Common myeloid progenitor, CD34-positive (primary cell): ENCODE data around the gene ZNF346.

Experiments used
- CTCF ChIA-PET: fragments of 350-600 bp; sonication (Branson Sonifier 250); formaldehyde crosslinking; loops from one replicate; lab custom pipeline; 2021; ENCODE audit warnings: antibody characterized with exemption; lab: Charles Lee
- POLR2A ChIA-PET: fragments of 350-600 bp; sonication (Branson Sonifier 250); formaldehyde crosslinking; loops from one replicate; lab custom pipeline; 2021; ENCODE audit warnings: antibody characterized with exemption; lab: Charles Lee
- DNase-seq, 3 donors: peaks; one replicate each; pipeline versions ENCODE4 v3.0.0 to v3.0.0-alpha.2; 2013
- H3K27ac ChIP-seq, 2 experiments: 1 replicate in 1 of 2; 2 replicates in 1 of 2; pipeline ENCODE4 v1.7.0; 2013; ENCODE audit warnings: inconsistent platforms in 2 of 2, low read length in 2 of 2, mild to moderate bottlenecking in 2 of 2, low read depth in 1 of 2, moderate library complexity in 1 of 2; ENCODE audit not compliant: severe bottlenecking in 2 of 2, insufficient read depth in 1 of 2, poor library complexity in 1 of 2
- H3K27me3 ChIP-seq, 5 experiments: replicated peaks in 2 of 5; 1 replicate in 3 of 5; 2 replicates in 2 of 5; pipeline versions ENCODE4 v1.6.1 to v1.7.0; 2013; ENCODE audit warnings: low read length in 4 of 5, mild to moderate bottlenecking in 2 of 5, moderate library complexity in 2 of 5, inconsistent platforms in 1 of 5; ENCODE audit not compliant: insufficient read depth in 5 of 5, control insufficient read depth in 4 of 5
- H3K36me3 ChIP-seq, 4 experiments: 1 replicate in 2 of 4; 2 replicates in 2 of 4; pipeline versions ENCODE4 v1.6.1 to v1.7.0; 2013; ENCODE audit warnings: low read length in 3 of 4, control low read depth in 1 of 4, mild to moderate bottlenecking in 1 of 4; ENCODE audit not compliant: control insufficient read depth in 4 of 4, insufficient read depth in 4 of 4
- H3K4me1 ChIP-seq, 4 experiments: 1 replicate in 3 of 4; 2 replicates in 1 of 4; pipeline versions ENCODE4 v1.6.1 to v1.7.1; 2013; ENCODE audit warnings: low read length in 3 of 4, mild to moderate bottlenecking in 3 of 4, control low read depth in 1 of 4, inconsistent platforms in 1 of 4, moderate library complexity in 1 of 4; ENCODE audit not compliant: control insufficient read depth in 4 of 4, insufficient read depth in 4 of 4; ENCODE audit errors: control extremely low read depth in 1 of 4
- H3K4me3 ChIP-seq, 7 experiments: 1 replicate in 4 of 7; 2 replicates in 3 of 7; pipeline versions ENCODE4 v1.5.1 to v1.7.0; 2013; ENCODE audit warnings: mild to moderate bottlenecking in 7 of 7, low read length in 6 of 7, moderate library complexity in 6 of 7, inconsistent platforms in 2 of 7, low read depth in 2 of 7, control low read depth in 1 of 7; ENCODE audit not compliant: insufficient read depth in 4 of 7, control insufficient read depth in 1 of 7; ENCODE audit errors: extremely low read depth in 1 of 7
- H3K9me3 ChIP-seq, 5 experiments: 1 replicate in 4 of 5; 2 replicates in 1 of 5; pipeline versions ENCODE4 v1.6.1 to v1.7.1; 2013; ENCODE audit warnings: low read length in 4 of 5, mild to moderate bottlenecking in 2 of 5, inconsistent platforms in 1 of 5, low read depth in 1 of 5, moderate library complexity in 1 of 5; ENCODE audit not compliant: control insufficient read depth in 4 of 5, insufficient read depth in 2 of 5; ENCODE audit errors: control extremely low read depth in 1 of 5
- WGBS: methylation state at CpG from one replicate; pipeline ENCODE4 v1.1.5; 2013; ENCODE audit not compliant: insufficient coverage; 5-methylcytosine and 5-hydroxymethylcytosine counted together

Gene ZNF346

GRCh38 chr5:177005619-177006264, 16.8 kb upstream of the ZNF346 start:
- ChIA-PET CTCF (interaction anchor here (0.9 to 2.7 kb wide), 7 partner anchors 9 to 33 kb away, joined by 3 to 13 read pairs (median 4); partner anchors contain the start of gene ZNF346), POLR2A (interaction anchor here (0.6 to 1.3 kb wide), 3 partner anchors 8 to 22 kb away, joined by 3 to 4 read pairs (median 3); no protein-coding TSS in a partner anchor)
- Histone ChIP-seq H3K27ac (peak overlapping the region; percentile 78 to 91), H3K4me1 (peaks cover 4 to 16% (median 11%) of the 10 kb centered on the region in 4 experiments), H3K9me3 (peaks cover 0 to 3% (median 0%) of the 10 kb centered on the region in 5 experiments), H3K4me3 (peak overlapping the region; percentile 58 to 95 (median 88)), H3K36me3 (no peaks in the 10 kb centered on the region), H3K27me3 (no peaks in the 10 kb centered on the region)
- DNase-seq = peak; percentile 64 to 79 (median 70)
- WGBS = under 1% methylated on average over 44 of the region's 51 CpGs

GRCh38 chr5:177006265-177006972, 16.1 kb upstream of the ZNF346 start, which contains the start of gene UIMC1:
Gene UIMC1 (minus strand): TSS chr5:177006779. CDS start chr5:176982615, 24,164 bp downstream.
- ChIA-PET CTCF (interaction anchor here (0.9 to 2.7 kb wide), 8 partner anchors 10 to 33 kb away, joined by 3 to 13 read pairs (median 4); partner anchors contain the start of gene ZNF346), POLR2A (interaction anchor here (0.5 to 1.3 kb wide), 4 partner anchors 9 to 38 kb away, joined by 3 to 8 read pairs (median 7); partner anchors contain the start of gene ZNF346)
- no peaks in the 10 kb centered on the region for H3K36me3 ChIP-seq
- H3K4me1 ChIP-seq = peaks cover 4 to 16% (median 11%) of the 10 kb centered on the region in 4 experiments
- peak within 1 kb of the TSS; percentile 78 to 91 for H3K27ac ChIP-seq
- no peaks in the 10 kb centered on the region for H3K27me3 ChIP-seq
- peak; percentile 92 to 97 (median 96) for DNase-seq
- WGBS = 0% methylated on average over 64 of the region's 83 CpGs
- H3K4me3 ChIP-seq = peak within 1 kb of the TSS; percentile 58 to 95 (median 88)
- peaks cover 0 to 3% (median 0%) of the 10 kb centered on the region in 5 experiments for H3K9me3 ChIP-seq

- no peak for DNase-seq
- 100% methylated on average over 1 of the region's 2 CpGs for WGBS
- ChIA-PET CTCF (interaction anchor here (1.5 kb wide), 2 partner anchors 12 to 15 kb away, joined by 3 to 4 read pairs; no protein-coding TSS in a partner anchor), POLR2A (no interaction called here)
- Histone ChIP-seq H3K4me3 (no peak overlapping the region), H3K27me3 (no peaks in the 10 kb centered on the region), H3K27ac (no peak overlapping the region), H3K4me1 (peaks cover 4 to 17% (median 11%) of the 10 kb centered on the region in 4 experiments), H3K36me3 (no peaks in the 10 kb centered on the region), H3K9me3 (peaks cover 0 to 3% (median 0%) of the 10 kb centered on the region in 5 experiments)
Measured at GRCh38 chr5:177008716-177009115, 13.8 kb upstream of the ZNF346 start.

- H3K9me3 ChIP-seq = peaks cover 0 to 3% (median 0%) of the 10 kb centered on the region in 5 experiments
- no peaks in the 10 kb centered on the region for H3K36me3 ChIP-seq
- no peaks in the 10 kb centered on the region for H3K27me3 ChIP-seq
- POLR2A ChIA-PET = no interaction called here
- H3K4me1 ChIP-seq = peaks cover 4 to 9% (median 6%) of the 10 kb centered on the region in 4 experiments
- no CpG with 5 or more reads among the region's 4 CpGs for WGBS
- H3K27ac ChIP-seq = no peak overlapping the region
- DNase-seq = no peak
- H3K4me3 ChIP-seq = no peak overlapping the region
- CTCF ChIA-PET = interaction anchor here (1.9 kb wide), 1 partner anchor 10 kb away, joined by 9 read pairs; no protein-coding TSS in a partner anchor
Measured at GRCh38 chr5:177010153-177010552, 12.3 kb upstream of the ZNF346 start.

GRCh38 chr5:177015156-177015555, 7.3 kb upstream of the ZNF346 start:
- 100% methylated on average over 2 of the region's 4 CpGs for WGBS
- Histone ChIP-seq H3K27ac (no peak overlapping the region), H3K4me1 (peaks cover 0 to 3% (median 0%) of the 10 kb centered on the region in 4 experiments), H3K36me3 (no peaks in the 10 kb centered on the region), H3K9me3 (no peaks in the 10 kb centered on the region), H3K27me3 (no peaks in the 10 kb centered on the region), H3K4me3 (no peak overlapping the region)
- POLR2A ChIA-PET = interaction anchor here (0.6 kb wide), 1 partner anchor 465 kb away, joined by 3 read pairs; no protein-coding TSS in a partner anchor
- DNase-seq = no peak
- CTCF ChIA-PET = interaction anchor here (1.3 kb wide), 1 partner anchor 13 kb away, joined by 3 read pairs; no protein-coding TSS in a partner anchor

GRCh38 chr5:177018341-177018740, 4.2 kb upstream of the ZNF346 start:
- H3K27ac ChIP-seq = no peak overlapping the region
- H3K4me1 ChIP-seq = peaks cover 0 to 18% (median 16%) of the 10 kb centered on the region in 4 experiments
- no peaks in the 10 kb centered on the region for H3K9me3 ChIP-seq
- H3K4me3 ChIP-seq = no peak overlapping the region
- H3K36me3 ChIP-seq = no peaks in the 10 kb centered on the region
- POLR2A ChIA-PET = no interaction called here
- no peak for DNase-seq
- no peaks in the 10 kb centered on the region for H3K27me3 ChIP-seq
- CTCF ChIA-PET = interaction anchor here (2.0 kb wide), 1 partner anchor 13 kb away, joined by 8 read pairs; no protein-coding TSS in a partner anchor
- no CpG with 5 or more reads among the region's 2 CpGs for WGBS
